Stomach smooth muscle (tissue), 2 donors: Measurements from ENCODE around the gene FAM168A.

Experiments
- H3K27ac ChIP-seq: one replicate; pipeline ENCODE4 v1.7.0; 2013; ENCODE audit warnings: mild to moderate bottlenecking, low read length, inconsistent platforms
- H3K27me3 ChIP-seq, 2 donors: one replicate each; pipeline ENCODE4 v1.7.0; 2013; ENCODE audit warnings: low read length in 2 of 2; ENCODE audit not compliant: insufficient read depth in 2 of 2, control insufficient read depth in 1 of 2
- H3K36me3 ChIP-seq, 2 donors: one replicate each; pipeline ENCODE4 v1.7.0; 2013; ENCODE audit warnings: low read length in 2 of 2; ENCODE audit not compliant: control insufficient read depth in 2 of 2, insufficient read depth in 2 of 2
- H3K4me1 ChIP-seq: one replicate; pipeline ENCODE4 v1.7.0; 2013; ENCODE audit warnings: low read length; ENCODE audit not compliant: control insufficient read depth, insufficient read depth
- H3K4me3 ChIP-seq, 2 donors: one replicate each; pipeline ENCODE4 v1.7.0; 2013; ENCODE audit warnings: low read length in 2 of 2
- H3K9ac ChIP-seq, 2 donors: one replicate each; pipeline ENCODE4 v1.7.0; 2013; ENCODE audit warnings: low read length in 2 of 2, mild to moderate bottlenecking in 1 of 2
- H3K9me3 ChIP-seq, 2 donors: one replicate each; pipeline ENCODE4 v1.7.0; 2013; ENCODE audit warnings: low read length in 2 of 2; ENCODE audit not compliant: control insufficient read depth in 2 of 2
- donor health status: healthy.
- donor health status: Pancreatic carcinoma.

Gene FAM168A, protein sequence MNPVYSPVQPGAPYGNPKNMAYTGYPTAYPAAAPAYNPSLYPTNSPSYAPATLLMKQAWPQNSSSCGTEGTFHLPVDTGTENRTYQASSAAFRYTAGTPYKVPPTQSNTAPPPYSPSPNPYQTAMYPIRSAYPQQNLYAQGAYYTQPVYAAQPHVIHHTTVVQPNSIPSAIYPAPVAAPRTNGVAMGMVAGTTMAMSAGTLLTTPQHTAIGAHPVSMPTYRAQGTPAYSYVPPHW

GRCh38 chr11:73597956-73598718, at the start of gene FAM168A:
FAM168A (minus strand) TSS chr11:73598112; CDS start chr11:73468474, 129,638 bp downstream.
- H3K4me1 ChIP-seq = peaks cover 6% of the 10 kb centered on the region
- peak within 1 kb of the TSS; percentile 95 for H3K4me3 ChIP-seq
- H3K9me3 ChIP-seq = no peaks in the 10 kb centered on the region
- H3K27me3 ChIP-seq = no peaks in the 10 kb centered on the region
- no peaks in the 10 kb centered on the region for H3K36me3 ChIP-seq
- H3K9ac ChIP-seq = peak within 1 kb of the TSS; percentile 80 to 97
- H3K27ac ChIP-seq = peak within 1 kb of the TSS; percentile 84

- no peaks in the 10 kb centered on the region for H3K36me3 ChIP-seq
- H3K9ac ChIP-seq = peak overlapping the region in 1 of 2 donors; percentile 62
- H3K27ac ChIP-seq = no peak overlapping the region
- H3K9me3 ChIP-seq = no peaks in the 10 kb centered on the region
- no peaks in the 10 kb centered on the region for H3K27me3 ChIP-seq
- H3K4me3 ChIP-seq = peak overlapping the region; percentile 33 to 71
- peaks cover 5% of the 10 kb centered on the region for H3K4me1 ChIP-seq
Observed at GRCh38 chr11:73647459-73648100, 49.7 kb upstream of the FAM168A start.

- Histone ChIP-seq H3K9ac (no peak within 1 kb of the TSS), H3K27me3 (peaks cover 0 to 7% of the 10 kb centered on the region in 2 donors), H3K27ac (no peak within 1 kb of the TSS), H3K9me3 (no peaks in the 10 kb centered on the region), H3K36me3 (no peaks in the 10 kb centered on the region), H3K4me3 (peak within 1 kb of the TSS in 1 of 2 donors; percentile 71), H3K4me1 (peaks cover 5% of the 10 kb centered on the region)
Observed at GRCh38 chr11:73645972-73646631, 48.2 kb upstream of the FAM168A start, which contains the start of gene PLEKHB1. PLEKHB1 (plus strand) TSS chr11:73646581; CDS start chr11:73646609, 28 bp downstream.

DNA sequence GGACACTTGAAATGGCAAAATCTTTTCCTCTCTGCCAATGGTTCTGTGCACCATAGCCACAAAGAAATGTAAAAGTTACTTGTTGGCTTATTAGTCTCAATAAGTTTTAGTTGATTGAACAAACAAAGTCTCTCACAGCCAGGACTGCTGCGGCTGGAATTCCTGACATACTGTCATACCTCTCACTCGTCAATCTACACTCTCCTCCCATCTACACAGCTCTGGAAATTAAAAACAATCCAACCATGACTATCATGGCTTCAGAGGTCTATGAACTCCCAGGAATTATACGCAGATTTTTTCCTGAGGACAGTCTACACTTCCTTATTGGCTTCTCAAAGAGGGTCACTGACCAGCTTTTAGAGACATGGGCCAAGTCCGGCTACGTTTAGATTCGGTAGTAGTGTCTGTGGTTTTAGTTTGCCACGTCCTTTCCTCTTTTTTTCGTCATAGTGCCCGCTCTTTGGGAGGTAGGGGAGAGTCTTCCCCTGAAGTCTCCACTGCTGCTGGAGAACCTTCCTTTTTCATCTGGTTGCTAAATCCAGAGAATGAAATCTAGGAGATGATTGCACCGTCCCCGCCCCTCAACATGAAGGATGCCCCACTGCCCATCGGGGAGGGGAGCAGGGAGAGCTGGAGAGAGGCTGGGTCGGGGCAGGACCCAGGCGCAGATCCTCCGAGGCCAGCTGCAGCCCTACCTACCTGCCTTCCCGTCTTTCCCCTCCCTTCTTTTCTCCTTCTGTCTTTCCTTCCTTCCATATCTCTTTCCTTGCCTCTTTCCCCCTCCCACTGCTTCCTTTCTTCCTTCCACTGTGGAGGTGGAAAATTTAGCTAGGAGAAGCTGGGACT, 47.4 kb upstream of the FAM168A start:
- H3K27ac ChIP-seq = no peak overlapping the region
- no peak overlapping the region for H3K4me3 ChIP-seq
- H3K9ac ChIP-seq = no peak overlapping the region
- H3K9me3 ChIP-seq = no peaks in the 10 kb centered on the region
- peaks cover 0 to 7% of the 10 kb centered on the region in 2 donors for H3K27me3 ChIP-seq
- H3K4me1 ChIP-seq = peaks cover 5% of the 10 kb centered on the region
- no peaks in the 10 kb centered on the region for H3K36me3 ChIP-seq

DNA sequence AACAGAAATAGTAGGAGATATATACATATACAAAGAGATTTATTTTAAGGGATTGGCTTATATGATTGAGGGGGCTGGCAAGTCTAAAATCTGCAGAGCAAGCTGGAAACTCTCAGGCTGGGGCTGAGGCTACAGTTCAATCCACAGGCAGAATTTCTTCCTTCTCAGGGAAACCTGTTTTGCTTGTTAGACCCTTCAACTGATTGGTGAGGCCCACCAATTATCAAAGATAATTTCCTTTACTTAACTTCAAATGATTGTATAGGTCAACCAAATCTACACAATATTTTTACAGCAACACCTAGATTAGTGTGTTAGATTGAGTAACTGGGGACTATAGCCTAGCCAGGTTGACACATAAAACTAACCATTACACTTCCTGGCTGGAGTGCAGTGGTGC, 43.8 kb upstream of the FAM168A start:
- Histone ChIP-seq H3K27me3 (peaks cover 0 to 7% of the 10 kb centered on the region in 2 donors), H3K9ac (no peak overlapping the region), H3K4me3 (no peak overlapping the region), H3K27ac (no peak overlapping the region), H3K9me3 (no peaks in the 10 kb centered on the region), H3K36me3 (no peaks in the 10 kb centered on the region), H3K4me1 (no peaks in the 10 kb centered on the region)

GRCh38 chr11:73640592-73640991, 42.7 kb upstream of the FAM168A start:
- no peak overlapping the region for H3K9ac ChIP-seq
- H3K4me1 ChIP-seq = no peaks in the 10 kb centered on the region
- H3K9me3 ChIP-seq = no peaks in the 10 kb centered on the region
- no peak overlapping the region for H3K4me3 ChIP-seq
- no peak overlapping the region for H3K27ac ChIP-seq
- no peaks in the 10 kb centered on the region for H3K36me3 ChIP-seq
- H3K27me3 ChIP-seq = peaks cover 0 to 7% of the 10 kb centered on the region in 2 donors

DNA sequence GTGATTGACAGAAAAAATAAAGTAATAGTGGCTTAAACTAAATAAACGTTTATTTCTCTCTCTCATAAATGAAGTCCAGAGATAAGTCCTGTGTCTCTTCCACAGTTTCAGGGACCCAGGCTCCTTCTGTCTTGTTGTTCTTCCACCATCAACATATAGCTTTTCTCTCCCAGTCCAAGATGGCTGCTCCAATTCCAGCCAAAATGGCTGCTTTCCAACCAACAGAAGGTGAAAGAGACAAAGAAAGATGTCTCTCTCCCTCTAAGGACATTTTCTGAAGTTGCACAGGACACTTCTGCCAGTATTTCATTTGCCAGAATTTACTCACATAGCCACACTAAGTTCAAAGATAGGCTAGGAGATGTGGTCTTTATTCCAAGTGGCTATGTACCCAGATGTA, 39.1 kb upstream of the FAM168A start:
- Histone ChIP-seq H3K9ac (no peak overlapping the region), H3K27ac (no peak overlapping the region), H3K36me3 (no peaks in the 10 kb centered on the region), H3K9me3 (no peaks in the 10 kb centered on the region), H3K4me3 (no peak overlapping the region), H3K4me1 (no peaks in the 10 kb centered on the region), H3K27me3 (peaks cover 0 to 7% of the 10 kb centered on the region in 2 donors)

- Histone ChIP-seq H3K4me3 (no peak overlapping the region), H3K36me3 (no peaks in the 10 kb centered on the region), H3K9me3 (no peaks in the 10 kb centered on the region), H3K4me1 (no peaks in the 10 kb centered on the region), H3K27ac (no peak overlapping the region), H3K27me3 (peaks cover 0 to 1% of the 10 kb centered on the region in 2 donors), H3K9ac (no peak overlapping the region)
Observed at GRCh38 chr11:73636249-73636648, 38.3 kb upstream of the FAM168A start.

DNA sequence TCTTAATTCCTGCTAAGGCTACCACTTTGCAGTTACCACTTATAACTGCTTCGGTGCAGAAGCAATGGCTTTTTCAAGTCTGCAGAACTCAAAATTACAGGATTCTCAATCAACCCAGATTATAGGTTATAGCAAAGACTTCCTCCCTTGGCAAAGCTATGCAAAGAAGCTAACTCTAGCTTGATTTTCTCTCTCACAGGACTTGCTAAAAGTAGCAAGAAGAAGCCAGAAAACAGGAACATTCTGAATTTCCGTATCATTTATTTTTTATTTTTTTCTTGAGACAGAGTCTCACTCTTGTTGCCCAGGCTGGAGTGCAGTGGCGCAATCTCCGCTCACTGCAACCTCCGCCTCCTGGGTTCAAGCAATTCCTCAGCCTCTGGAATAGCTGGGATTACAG, 37.8 kb upstream of the FAM168A start:
- Histone ChIP-seq H3K4me1 (no peaks in the 10 kb centered on the region), H3K27ac (no peak overlapping the region), H3K9ac (no peak overlapping the region), H3K27me3 (no peaks in the 10 kb centered on the region), H3K4me3 (no peak overlapping the region), H3K9me3 (no peaks in the 10 kb centered on the region), H3K36me3 (no peaks in the 10 kb centered on the region)

- no peak overlapping the region for H3K27ac ChIP-seq
- no peak overlapping the region for H3K4me3 ChIP-seq
- no peaks in the 10 kb centered on the region for H3K4me1 ChIP-seq
- no peaks in the 10 kb centered on the region for H3K36me3 ChIP-seq
- no peaks in the 10 kb centered on the region for H3K27me3 ChIP-seq
- no peak overlapping the region for H3K9ac ChIP-seq
- H3K9me3 ChIP-seq = no peaks in the 10 kb centered on the region
Observed at GRCh38 chr11:73633999-73634398, 36.1 kb upstream of the FAM168A start.
